Limb (tissue), 2 donors: ENCODE data around the gene KRTAP10-12.

Experiments
- DNase-seq, 2 donors: peaks; one replicate each; pipeline ENCODE4 v3.0.0-alpha.2; 2016; ENCODE audit errors: extremely low spot score in 2 of 2

Gene KRTAP10-12

DNA sequence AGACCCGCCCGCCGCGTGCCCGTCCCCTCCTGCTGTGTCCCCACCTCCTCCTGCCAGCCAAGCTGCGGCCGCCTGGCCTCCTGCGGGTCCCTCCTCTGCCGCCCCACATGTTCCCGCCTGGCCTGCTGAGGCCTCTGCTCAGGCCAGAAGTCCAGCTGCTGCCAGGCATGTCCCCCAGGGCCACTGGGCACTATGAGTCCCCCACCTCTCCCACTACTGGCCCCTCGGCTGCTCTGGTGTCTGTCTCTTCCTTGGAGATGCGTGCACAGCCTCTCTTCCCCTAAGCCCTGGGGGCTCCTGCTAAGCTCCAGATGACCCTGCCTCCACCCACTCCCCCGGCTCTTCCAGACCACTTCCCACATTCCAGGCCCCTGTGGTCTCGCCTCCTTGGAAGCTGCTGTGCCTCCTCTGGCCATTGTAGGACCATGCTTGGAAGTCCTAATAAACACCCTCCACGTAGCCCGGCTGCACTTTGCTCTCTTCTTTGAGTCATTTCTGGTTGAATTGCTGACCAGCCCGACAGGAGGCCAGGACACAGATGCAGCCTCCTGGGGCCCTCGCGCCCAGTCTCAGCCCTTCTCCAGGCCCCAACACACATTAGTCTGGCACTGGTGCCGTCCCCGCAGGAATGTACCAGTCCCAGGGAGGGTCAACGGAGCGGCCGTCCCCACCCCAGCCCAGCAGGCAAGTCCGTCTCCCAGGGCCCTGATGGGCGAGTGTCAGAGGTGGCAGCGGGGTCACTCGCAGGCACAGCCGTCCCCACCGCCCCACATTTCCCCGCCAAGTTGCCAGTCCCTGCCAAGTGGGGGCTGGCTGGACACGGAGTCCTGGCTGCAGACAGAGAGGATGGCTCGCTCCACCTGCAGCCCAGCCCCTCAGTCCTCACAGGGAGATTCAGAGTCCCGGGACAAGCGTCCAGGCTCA is 1.1 kb downstream of the KRTAP10-12 start:
- no peak for DNase-seq

DNA sequence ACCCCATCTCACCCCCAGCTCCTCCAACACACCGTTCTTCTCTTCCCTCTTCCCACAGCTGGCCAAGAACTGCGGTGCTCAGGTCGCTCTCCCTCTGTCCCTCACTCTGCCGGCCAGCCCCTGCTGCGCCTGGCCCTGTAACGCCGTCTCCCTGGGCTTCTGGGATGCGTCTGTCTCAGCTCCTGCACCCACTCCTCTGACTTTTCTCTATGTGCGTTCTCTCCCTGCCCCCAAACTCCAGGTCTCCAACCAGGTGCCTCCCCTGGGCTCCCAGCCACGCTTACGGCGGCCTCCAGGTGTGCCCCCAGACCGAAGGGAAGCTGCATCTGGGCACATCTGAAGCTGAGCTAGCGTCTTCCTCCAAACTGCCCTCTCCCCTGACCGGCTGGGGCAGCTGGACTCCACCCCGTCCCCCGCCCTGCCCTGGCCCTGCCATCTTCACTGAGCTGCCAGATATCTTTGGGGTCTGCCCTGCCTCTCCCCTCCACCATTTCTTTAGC is 2.6 kb downstream of the KRTAP10-12 start:
- no peak for DNase-seq

DNA sequence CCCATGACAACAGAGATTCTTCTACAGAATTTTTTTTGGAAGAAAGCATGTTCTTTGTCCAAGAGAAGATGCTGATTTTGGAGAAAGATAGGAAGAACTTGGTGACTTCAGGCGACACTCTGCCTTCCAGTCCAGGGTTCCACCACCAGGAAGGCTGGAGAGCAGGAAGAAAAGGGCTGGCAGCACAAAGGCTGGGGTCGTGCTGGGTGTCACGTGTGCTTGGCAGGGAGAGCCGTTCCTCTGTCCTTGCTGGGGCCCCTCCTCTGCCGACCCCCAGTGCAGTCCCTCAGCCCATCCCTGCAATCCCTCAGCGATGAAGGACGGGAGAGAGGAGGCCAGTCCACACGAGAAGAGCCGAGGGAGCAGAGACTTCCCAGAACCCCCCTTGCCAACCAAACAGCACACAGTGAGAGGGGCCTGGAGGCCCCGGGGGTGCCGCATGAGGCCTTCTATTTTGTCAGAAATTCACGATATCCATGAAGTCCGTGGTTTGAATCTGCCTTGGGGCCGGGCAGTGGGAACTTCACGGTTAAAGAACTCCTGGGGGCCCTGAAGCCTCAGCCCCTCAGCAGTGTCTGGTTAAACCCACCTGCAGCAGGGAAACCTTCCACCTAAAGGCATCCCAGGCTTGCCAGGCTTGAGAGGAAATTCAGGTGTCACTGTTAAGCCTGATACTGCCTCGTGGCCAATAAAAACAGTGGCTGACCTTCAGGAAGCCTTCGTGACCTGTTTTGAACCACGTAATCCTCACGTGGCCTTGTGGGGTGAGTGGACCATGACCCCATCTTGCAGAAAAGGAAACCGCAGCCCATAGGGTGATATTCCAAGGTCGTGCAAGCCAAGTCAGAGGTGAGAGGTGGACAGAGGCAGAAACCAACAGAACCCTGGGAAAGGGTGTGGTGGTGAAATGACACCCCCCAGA is 3.4 kb downstream of the KRTAP10-12 start:
- no peak for DNase-seq

DNA sequence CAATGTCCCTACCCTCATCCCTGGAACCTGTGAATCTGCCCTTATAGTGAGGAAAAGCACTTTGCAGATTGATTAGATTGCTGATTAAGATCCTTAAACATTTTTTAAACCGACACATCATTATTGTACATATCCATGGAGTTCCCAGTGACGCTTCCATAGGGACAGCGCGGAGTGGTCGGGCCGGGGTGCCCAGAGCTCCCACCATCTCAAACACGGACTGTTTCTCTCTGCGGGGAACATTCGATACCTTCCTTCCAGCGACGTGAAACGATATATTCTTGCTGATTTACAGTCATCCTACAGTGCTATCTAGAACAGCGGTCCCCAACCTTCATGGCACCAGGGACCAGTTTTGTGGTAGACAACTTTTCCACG is 4.0 kb downstream of the KRTAP10-12 start:
- DNase-seq = no peak

DNA sequence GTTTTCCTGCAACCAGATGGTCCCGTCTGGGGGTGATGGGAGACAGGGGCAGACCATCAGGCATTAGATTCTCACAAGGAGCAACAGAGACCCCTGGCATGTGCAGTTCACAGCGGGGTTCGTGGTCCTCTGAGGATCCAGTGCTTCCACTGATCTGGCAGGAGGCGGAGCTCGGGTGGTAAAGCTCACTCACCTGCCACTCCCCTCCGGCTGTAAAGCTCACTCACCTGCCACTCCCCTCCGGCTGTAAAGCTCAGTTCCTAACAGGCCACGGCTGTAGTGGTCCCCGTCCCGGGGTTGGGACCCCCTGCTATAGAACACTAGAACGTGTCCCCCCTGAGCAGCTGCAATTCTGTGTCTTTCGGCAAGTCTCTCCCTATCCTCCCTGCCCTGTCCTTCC is 4.6 kb downstream of the KRTAP10-12 start:
- no peak for DNase-seq

DNA sequence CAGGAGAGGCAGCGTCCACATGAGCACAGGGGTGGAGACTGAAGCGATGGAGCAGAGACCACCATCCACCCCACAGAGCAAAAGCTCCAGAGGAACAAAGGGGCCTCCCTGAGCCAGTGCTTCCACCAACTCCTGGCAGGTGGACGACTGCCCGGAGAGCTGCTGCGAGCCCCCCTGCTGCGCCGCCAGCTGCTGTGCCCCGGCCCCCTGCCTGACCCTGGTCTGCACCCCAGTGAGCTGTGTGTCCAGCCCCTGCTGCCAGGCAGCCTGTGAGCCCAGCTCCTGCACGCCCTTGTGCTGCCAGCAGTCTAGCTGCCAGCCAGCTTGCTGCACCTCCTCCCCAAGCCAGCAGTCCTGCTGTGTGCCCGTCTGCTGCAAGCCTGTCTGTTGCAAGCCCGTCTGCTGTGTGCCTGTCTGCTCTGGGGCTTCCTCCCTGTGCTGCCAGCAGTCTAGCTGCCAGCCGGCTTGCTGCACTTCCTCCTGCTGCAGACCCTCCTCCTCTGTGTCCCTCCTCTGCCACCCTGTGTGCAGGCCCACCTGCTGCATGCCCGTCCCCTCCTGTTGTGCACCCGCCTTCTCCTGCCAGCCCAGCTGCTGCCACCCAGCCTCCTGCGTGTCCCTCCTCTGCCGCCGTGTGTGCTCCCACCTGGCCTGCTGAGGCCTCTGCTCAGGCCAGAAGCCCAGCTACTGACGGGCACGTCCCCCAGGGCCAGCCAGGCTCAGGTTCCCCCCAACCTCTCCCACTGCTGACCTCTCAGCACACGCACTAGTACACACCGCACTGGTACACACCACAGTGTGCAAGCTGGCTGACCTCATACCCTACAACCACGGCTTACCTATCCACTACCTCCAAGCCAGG is 5.4 kb downstream of the KRTAP10-12 start:
- no peak for DNase-seq

DNA sequence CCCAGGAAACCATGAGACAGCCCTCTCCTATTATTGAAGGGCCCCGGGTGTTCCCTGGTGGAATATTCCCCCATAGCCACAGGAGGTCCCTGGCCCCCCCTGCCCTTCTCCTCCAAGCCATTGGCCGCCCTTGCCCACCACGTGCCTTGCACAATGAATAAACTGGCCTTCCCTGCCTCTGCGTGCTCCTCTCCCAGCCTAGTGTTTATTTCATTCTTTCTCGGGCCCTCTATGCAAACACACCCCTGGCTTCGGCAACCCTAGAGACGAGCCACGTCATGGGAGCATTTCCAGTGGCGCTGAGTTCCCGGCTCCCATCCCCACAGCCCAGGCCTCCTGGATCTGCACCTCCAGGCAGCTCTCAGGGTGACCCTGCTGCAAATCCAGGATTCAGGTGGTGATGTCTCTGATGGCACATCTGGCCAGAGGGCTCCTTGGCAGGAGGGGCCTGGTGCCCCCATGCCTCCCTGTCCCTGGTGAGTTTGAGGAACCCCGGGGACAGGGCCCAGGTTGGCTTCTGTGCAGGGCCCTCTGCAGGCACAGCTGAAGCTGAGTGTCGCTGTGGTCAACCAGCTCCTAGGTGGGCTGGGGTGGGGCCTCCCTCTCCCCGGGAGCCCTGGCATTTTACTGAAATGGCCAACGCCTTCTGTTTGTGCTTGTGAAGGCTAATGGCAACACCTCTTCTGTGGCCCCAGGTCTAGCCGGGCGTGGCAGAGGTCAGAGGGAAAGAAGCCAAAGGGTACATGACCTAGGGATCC is 6.2 kb downstream of the KRTAP10-12 start:
- no peak for DNase-seq

DNA sequence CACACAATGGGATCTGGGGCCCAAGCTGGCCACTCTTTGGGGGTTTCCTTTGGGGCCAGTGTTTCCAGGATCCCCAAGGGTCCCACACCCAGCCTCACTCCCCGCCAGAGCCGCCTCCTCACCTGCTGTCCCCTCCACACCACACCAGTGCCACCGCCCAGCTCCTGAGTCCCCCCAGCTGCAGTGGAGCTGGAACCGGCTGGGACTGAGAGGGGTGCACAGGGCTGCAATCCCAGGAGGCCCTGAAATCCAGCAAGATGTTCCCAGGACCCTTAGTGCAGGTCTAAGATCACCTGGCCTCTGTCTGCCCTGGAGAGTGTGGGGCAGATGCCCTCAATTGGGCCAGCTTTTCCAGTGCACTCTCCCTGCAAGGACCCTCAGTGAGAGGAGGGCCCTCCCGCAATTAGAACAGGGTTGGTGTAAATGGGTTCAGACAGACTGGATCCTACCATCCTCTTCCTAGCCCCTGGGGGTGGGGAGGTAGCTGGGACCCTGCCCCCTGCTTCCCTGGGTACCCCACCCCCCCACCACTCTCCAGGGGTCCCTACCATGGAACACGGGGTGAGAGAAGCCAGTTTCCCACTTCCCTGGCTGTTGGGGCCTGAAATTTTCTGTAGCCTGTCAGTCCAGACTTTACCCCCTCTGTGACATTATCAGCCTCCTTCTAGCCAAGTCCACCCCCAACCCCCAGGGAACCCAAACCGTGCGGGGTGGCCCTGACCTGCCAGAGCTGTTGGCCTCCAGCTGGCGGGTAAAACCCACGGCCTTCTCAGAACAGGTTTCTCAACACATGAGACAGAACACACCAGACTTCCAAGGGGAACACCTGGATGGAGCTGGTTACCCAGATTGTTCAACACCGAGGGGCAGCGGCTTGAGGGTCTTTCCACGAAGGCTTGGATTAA is 7.0 kb downstream of the KRTAP10-12 start:
- no peak for DNase-seq

DNA sequence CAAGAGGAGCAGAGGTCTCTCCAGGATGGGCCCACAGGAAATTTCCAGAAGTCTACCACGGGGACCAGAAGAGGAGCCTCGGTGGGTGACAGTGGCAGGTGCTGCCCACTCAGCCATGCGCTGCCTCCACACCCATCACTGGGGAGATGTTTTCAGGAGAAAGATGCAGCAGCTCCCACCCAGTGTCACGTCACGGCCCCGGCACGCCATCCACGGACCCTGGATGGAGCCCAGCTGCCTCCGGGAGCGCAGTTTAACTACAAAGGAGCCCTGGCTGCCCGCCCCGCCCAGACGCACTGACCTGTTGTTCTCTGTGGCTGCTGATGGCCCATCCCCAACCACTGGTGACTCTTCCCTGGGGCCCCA is 7.6 kb downstream of the KRTAP10-12 start:
- DNase-seq = no peak

DNA sequence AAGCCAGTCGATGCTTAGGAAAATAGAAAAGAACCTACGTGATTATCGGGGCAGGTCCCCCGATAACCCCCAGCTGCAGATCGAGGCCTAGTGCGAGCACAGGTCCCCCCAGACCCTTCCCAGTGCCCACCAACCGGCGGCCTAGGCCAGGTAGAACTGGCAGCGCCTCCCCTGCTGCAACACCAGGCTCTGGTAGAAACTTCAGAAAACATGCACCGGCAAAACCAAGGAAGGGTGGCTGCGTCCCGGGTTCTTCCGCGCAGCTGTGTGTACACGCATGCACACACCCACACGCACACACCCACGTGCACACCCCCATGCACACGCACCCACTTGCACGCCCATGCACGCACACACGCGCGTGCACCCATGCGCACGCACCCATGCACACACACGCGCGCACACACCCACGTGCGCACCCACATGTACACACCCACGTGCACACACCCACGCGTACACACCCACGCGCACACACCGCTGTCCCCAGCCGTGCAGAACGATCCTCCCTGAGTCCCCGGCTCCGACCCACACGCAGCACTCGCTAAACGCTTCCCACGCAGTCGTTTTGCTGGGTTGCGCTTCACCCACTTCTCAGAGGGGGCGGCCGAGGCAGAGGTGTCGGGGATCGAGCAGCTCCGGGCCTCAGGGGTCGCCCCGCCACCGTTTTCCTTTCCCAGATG is 9.2 kb downstream of the KRTAP10-12 start:
- no peak for DNase-seq

DNA sequence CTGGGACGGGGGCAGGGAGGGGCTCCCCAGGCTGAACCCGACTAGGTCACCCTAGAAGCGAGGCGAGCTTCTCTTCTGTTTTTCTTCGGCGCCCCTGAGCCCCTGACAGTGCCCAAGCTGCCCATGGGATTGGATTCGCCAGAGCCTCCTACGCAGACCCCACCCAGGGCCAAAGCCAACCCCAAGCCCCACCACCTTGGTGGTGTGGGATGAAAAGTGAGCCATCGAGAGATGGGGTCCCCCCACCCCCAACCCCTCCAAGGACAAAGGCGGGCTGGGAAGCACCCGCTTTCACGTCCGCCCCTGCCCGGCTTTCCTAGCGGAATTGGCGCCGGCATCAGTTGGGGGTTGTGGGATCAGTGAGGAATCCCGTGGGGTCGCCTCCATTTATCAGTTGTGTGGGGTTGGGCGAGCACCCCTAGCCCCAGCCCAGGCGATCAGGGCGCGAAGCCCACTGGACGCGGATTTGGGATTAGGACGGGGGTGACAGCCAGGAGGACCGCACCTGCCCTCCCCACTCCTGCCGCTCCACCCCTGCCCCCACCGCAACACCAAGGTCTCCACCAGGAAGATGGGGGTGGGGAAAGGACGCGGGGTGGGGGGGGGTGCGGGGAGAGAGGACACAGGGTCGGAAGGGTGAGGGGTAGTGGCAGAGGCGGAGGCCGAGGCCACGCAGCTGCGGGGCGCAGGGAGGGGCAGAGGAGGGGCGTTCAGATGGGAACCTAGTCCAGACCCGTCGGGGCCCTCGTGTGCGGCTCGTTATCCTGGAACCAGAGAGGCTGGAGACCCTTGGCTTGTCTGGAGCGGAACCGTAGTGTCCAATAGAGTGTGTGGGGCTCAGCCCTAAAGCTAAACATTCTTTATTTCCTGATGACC is 10.0 kb downstream of the KRTAP10-12 start:
- DNase-seq = no peak

DNA sequence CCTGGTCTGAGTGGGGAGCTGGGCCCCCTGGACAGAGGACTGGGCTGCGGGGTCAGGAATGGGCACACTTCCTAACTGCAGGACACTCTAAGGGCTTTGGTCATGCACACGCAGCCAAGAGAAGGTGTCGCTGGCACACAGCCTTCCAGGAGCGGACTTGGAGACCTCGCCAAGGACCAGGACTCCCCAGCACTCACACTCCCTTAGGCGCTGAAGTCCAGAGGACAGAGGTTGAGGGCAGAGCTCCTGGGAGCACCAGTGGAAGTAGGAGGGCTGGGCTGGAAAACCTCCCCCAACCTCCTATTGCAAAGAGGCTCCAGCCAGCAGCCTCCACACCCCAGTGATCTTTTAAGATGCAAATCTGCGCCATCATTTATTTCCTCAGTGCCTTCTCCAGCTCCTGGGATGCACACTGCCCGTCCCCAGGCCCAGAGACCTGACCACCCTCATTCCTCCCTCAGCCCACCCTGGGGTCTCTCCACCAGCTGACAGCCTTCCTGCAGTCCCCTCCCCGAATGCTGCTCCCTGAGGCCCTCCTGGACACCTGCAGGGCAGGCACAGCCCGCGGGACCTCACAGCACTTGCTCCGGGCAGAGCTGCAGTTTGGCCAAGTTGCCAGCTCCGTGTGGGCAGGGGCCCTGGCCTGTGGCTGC is 11.4 kb downstream of the KRTAP10-12 start:
- DNase-seq = no peak

DNA sequence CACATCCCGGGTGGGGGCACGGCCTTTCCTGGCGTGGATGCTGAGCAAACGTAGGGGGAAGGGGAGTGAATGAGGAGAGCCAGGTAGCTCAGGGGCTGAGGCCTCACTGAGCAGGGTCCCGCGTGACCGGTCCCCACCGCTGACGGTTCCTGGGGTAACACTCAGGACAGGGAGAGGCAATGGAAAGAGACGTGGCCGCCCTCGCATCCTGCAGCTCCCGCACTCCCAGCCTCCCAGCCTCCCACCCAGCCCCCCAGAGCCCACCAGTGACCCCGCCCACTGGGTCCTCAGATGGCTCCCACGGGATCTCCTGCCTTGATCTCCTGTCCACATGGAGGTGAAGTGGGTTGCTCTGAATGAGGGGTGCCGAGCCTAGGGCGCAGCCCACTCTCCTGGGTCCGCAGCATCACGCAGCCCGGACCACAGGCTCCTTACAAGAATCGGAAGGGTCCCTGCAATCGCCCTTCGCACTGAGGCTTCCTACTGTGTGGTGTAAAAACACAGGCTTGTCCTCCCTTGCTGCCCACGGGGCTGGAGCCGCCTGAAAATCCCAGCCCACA is 12.0 kb downstream of the KRTAP10-12 start:
- DNase-seq = no peak

DNA sequence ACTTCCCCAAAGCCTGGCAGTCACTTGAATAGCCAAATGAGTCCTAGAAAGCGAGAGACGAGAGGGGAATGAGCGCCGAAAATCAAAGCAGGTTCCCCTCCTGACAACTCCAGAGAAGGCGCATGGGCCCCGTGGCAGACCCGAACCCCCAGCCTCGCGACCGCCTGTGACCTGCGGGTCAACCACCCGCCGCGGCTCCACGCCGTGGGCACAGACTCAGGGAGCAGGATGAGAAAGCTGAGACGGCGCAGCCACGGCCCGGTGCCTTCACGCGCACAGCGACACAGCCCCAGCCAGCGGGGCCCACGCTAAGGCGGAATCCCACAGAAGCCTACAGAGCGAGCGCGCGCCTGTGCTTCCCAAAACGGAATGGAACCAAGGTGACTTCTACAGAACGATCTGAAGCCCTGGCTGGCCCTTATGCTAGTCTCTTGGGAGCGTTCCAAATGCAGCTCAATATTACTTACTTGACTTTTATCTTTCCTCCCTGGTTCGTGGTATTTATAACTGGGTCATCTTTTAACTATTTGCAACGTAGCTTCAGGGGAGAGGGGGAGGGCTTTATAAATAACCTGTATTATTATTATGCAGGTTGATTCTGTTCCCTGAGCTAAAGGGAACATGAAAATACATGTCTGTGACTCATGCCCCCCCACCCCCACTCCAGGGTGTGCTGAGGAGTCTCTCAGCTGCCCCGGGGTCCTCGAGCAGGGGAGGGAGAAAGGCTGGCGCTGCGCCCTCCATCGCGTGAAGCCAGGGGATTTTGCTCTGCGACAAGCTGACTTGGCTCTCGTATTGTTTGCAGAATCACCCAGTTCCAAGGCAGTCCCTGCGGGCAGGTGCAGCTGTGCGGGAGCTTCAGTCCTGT is 12.7 kb downstream of the KRTAP10-12 start:
- DNase-seq = peak in 1 of 2 donors; percentile 44

DNA sequence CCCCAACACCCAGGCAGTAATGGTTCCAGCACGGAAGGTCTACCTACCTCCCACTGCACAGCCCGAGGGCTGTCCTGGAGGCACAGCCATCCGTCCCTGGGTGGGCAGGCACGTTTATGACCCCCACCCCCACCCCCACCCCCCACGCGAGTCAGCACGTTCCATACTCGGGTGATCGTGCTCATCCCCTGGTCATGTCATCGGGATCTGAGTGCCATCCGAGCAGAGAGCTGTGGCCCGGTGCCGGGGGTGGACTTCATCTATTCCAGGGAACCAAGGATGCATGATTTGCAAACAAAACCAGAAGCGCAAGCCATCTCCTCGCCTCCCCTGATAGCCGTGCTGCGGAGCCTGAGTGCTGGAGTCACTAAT is 13.3 kb downstream of the KRTAP10-12 start:
- no peak for DNase-seq

DNA sequence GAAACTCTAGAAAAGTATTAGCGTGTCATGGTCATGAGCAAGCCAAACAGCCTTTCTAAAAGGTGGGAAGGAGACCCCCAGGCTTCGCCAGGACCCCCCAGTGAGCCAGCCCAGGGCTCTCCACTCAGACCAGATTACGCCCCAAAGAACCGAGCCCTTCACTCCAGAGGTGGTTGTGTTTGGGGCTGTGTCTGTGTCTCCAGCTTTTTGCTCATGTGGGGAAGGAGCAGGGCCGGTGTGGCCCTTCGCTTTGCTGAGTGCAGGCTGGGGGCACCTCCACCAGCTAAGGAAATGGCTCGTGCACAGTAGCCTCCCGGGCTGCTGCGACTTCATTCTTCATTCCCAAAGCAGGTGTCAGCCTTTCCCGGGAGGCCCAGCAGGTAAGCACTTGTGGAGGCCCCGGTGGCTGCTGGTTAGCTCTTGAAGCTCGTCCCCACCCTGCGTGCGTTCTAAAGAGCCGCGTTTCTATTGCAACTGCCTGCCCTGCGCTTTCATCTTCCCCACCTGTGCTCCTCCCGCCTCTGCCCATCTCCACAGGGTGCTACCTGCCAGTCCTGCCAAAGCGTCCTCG is 13.9 kb downstream of the KRTAP10-12 start:
- peak in 1 of 2 donors; percentile 37 for DNase-seq
